HG03159 (cell line): Measurements from ENCODE around the gene NFYA.

Experiments used
- ATAC-seq: cut with Tn5 transposase; IDR thresholded peaks from one replicate; pipeline ENCODE4 v1.9.1; 2021; ENCODE audit warnings: mild to moderate bottlenecking, moderate library complexity; ENCODE audit not compliant: unreplicated experiment

NFYA gene

DNA sequence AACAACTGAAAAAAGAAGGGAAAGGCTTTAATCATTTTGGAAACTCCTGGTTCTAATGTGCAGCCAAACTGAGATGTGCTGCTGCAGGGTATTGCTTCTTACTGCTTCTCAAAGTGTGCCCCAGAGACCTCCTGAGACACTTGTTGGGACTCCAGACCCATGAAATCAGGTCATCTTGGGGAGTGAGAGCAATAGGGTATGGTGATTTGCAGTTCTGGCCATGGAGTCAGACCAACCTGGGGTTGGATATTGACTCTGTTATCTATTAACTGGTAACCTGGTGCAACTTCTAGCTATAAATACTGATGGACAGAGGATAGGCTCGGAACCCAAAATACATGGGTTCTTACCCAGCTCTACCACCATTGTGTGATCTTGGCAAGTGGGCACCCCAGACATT is 26.7 kb upstream of the NFYA start:
- no peak for ATAC-seq

- no peak for ATAC-seq
Measured at GRCh38 chr6:41047306-41047705, 25.5 kb upstream of the NFYA start.

DNA sequence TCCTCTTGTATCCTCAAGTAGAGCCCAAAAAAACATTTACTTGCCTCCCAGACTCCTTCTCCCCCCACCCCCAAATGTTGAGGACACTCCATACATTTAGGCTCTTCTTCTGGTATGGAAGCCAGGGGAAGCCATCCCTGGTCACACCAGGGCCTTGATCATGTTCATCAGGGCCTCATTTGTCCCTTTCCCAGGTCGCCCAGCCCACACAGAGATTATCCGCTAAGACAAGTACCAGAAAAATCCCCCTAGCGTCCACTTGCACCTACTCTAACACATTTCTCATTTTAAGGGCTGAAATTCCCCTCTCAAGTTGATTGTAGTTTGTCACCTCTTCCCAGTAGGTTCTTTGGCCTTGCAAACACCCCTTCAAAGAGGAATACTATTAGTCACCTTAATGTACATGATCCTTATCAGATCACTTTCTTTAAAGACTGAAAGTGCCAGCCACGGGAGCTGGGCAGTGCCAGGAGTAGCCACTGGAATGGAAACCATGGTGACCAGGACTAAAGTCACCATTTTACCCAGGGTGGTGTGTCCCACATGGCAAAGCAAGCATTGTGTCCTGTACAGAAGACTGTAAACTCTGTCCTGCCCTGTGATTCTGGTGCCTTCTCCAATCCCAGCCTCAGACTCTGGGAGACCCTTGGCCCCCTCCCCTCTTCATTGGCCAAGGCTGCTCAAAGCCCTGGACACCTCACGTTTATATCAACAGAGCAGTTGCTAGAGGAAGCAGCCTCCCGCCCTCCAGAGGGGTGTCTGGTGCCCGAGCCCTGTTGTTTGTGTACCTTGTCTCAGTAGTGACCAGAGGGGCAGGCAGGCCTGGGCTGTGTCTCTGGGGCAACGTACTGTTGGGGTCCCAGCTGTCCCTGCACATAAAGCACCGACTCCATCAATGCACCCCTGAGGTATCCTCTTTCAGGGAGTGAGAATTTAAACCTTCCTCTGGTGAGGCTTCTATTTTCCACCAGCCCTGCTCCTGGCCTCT is 24.7 kb upstream of the NFYA start:
- no peak for ATAC-seq

DNA sequence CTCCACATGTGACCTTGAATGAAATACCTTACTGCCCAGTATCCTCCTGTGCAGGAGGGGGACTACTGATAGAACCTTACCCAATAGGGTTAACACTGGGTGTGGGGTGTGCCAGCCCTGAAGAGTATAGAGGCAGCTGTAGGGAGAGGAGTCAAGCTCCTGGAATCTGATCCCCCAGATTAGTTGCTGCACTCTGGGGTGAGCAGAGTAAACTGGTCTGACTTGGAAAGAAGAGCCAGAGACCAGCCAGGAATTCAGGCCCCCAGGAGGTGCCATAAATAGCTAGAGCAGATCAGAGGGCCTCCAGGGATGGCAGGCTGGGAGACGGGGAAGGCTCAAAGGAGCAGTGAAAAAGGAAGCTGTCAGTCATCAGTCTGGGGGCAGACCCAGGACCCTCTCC is 23.3 kb upstream of the NFYA start:
- no peak for ATAC-seq

GRCh38 chr6:41049955-41050354 is 22.8 kb upstream of the NFYA start:
- ATAC-seq, result no peak

- ATAC-seq, result no peak
Measured at GRCh38 chr6:41050536-41050935, 22.2 kb upstream of the NFYA start.

GRCh38 chr6:41051873-41052272 is 20.9 kb upstream of the NFYA start:
- no peak for ATAC-seq

DNA sequence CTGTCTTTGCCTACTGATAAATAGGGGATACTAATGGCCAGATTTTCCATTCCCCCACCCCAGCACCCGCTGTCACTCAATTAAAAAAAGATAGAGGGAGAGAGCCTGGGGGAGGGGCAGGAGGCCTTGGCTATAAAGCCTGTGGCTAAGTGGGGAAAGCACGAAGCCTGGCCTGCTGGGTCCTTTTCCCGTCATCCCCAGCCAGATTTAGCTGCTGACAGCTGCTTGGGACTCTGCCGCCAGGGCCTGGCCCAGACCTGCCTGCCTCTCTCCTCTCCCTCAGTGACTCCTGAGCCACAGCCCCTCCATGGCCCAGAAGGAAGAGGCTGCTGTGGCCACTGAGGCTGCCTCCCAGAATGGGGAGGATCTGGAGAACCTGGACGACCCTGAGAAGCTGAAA is 19.7 kb upstream of the NFYA start, which contains the start of gene APOBEC2:
Gene APOBEC2 (plus strand): TSS at position 162 of the 400 bp plus-strand sequence. CDS start 146 bp downstream, at position 308.
- ATAC-seq, result no peak

- ATAC-seq, result no peak
Measured at GRCh38 chr6:41054511-41054910, 18.3 kb upstream of the NFYA start.

GRCh38 chr6:41055149-41055548 is 17.6 kb upstream of the NFYA start:
- ATAC-seq, result no peak

- no peak for ATAC-seq
Measured at GRCh38 chr6:41056768-41057490, 15.8 kb upstream of the NFYA start.

GRCh38 chr6:41058783-41059181 is 14.0 kb upstream of the NFYA start:
- no peak for ATAC-seq

DNA sequence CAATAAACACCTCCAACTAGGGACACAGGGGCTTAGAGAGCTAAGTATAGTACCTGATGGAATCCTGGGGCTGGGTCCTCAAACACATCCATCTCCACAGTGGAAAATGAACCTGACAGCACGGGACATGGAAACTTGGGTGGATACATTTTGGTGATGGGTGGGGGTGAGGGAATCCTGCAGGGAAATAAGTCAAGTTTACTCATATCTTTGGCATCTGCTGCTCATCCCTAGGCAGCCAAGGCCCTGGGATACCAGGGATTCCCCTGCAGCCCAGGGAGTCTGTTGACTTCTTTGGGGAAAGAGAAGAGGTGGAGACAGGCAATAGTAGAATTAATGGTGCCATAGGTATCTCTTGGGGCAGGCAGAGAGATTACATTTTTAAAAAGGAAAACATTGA is 13.2 kb upstream of the NFYA start:
- no peak for ATAC-seq

GRCh38 chr6:41061196-41061726 is 11.5 kb upstream of the NFYA start:
- no peak for ATAC-seq

GRCh38 chr6:41062056-41062455 is 10.7 kb upstream of the NFYA start:
- no peak for ATAC-seq

DNA sequence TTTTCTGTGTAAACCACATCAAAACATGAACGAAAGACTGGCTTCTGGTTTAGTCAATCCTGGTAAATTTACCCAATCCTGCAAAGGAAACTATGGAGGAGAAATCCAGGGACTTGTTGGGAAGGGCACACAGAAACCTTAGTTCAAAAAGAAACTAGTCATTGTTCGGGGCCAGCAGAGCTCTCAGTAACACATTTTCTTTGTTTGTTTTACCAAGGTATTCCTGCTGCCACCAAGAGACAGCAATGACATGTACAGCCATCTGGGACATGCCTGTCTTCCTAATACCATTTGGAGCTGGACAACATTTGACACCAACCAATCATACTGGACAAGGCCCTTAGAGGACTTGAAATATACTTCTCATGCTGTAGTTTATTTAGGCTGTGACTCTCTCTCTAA is 8.9 kb upstream of the NFYA start:
- no peak for ATAC-seq

DNA sequence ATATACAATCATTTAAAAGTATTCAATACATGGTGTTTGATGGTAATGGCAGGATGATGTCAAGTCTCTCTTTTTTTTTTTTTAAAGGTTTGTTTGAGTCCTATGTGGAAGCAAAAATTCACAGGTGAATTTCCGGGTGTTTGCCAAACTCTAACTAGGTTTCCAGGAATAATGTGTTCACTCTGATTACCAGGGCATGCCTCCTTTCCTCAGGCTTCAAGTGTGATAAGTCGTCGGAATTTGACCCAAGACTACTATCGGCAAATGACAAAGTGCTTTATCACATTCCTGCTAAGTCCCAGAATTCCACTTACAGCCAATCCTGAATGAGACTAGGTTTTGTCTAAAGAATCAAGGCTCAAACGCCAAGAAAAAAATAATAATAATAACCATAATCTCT is 7.9 kb upstream of the NFYA start:
- ATAC-seq, result no peak

DNA sequence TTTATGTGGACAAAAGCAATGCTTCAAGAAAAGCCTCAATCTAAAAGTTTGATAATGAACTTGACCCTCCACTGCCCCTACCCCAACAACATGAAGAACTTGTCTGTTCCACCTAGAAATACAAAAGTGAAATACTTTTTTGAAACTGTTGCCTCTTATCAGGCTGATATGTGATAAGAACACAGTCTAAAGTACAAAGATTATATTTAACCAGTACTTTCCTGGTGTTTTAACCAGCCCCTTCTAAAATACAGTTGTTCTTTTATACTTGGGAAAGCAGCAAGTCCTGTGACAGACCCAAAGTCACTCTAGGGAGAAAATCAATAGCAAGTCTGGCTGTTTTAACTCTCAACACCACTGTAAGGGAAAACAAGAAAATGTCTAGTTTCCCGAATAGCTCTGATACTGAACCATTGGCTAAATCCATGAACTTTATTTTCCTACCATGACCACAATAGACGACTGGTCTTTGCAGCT is 7.2 kb upstream of the NFYA start:
- ATAC-seq, result no peak

- no peak for ATAC-seq
Measured at GRCh38 chr6:41066867-41067304, 5.9 kb upstream of the NFYA start.

GRCh38 chr6:41071501-41071922 is 1.3 kb upstream of the NFYA start:
- ATAC-seq, result no peak
